ENCODE data around the gene RGS12.

GRCh38 chr4:3306450-3306849 lies 13.6 kb downstream of the RGS12 start:
- TF ChIP-seq EP300 (IDR thresholded peaks at IDR 0.05) (no peak), CTCF (IDR thresholded peaks at IDR 0.05) (no peak), POLR2A (IDR thresholded peaks at IDR 0.05) (no peak), POLR2AphosphoS5 (IDR thresholded peaks at IDR 0.05) (no peak)

Measured in sigmoid colon (tissue), 4 donors.